ENCODE data around the gene GABARAP.
A peak's percentile ranks its signal among the peaks of the same experiment; 100 is the strongest.

GABARAP gene

GRCh38 chr17:7217113-7217987, 24.9 kb downstream of the GABARAP start:
- no peaks in the 10 kb centered on the region for H3K27me3 ChIP-seq (ENCODE audit: control insufficient read depth, insufficient read depth, low read length)
- H3K9ac ChIP-seq (ENCODE audit: low read depth, low read length) = peak overlapping the region; percentile 74
- no peaks in the 10 kb centered on the region for H3K9me3 ChIP-seq (replicated peaks; ENCODE audit: low read length)
- H3K36me3 ChIP-seq (ENCODE audit: insufficient read depth, low read length) = peaks cover 13% of the 10 kb centered on the region
- H3K4me1 ChIP-seq (ENCODE audit: control insufficient read depth, insufficient read depth, low read length) = peaks cover 60% of the 10 kb centered on the region
- peak overlapping the region; percentile 88 for H3K4me2 ChIP-seq (ENCODE audit: low read length)
- H3K4me3 ChIP-seq (ENCODE audit: low read length) = peak overlapping the region; percentile 72

GRCh38 chr17:7216242-7217112, 25.8 kb downstream of the GABARAP start:
- Histone ChIP-seq H3K4me3 (ENCODE audit: low read length) (peak overlapping the region; percentile 72), H3K9ac (ENCODE audit: low read depth, low read length) (peak overlapping the region; percentile 74), H3K36me3 (ENCODE audit: insufficient read depth, low read length) (peaks cover 5% of the 10 kb centered on the region), H3K9me3 (replicated peaks; ENCODE audit: low read length) (no peaks in the 10 kb centered on the region), H3K27me3 (ENCODE audit: control insufficient read depth, insufficient read depth, low read length) (no peaks in the 10 kb centered on the region), H3K4me1 (ENCODE audit: control insufficient read depth, insufficient read depth, low read length) (peaks cover 57% of the 10 kb centered on the region), H3K4me2 (ENCODE audit: low read length) (peak overlapping the region; percentile 88)

GRCh38 chr17:7215652-7216180, 26.5 kb downstream of the GABARAP start:
- Histone ChIP-seq H3K9ac (ENCODE audit: low read depth, low read length) (peak overlapping the region; percentile 74), H3K4me3 (ENCODE audit: low read length) (peak overlapping the region; percentile 72), H3K4me2 (ENCODE audit: low read length) (peak overlapping the region; percentile 88), H3K27me3 (ENCODE audit: control insufficient read depth, insufficient read depth, low read length) (no peaks in the 10 kb centered on the region), H3K4me1 (ENCODE audit: control insufficient read depth, insufficient read depth, low read length) (peaks cover 50% of the 10 kb centered on the region), H3K9me3 (replicated peaks; ENCODE audit: low read length) (no peaks in the 10 kb centered on the region), H3K36me3 (ENCODE audit: insufficient read depth, low read length) (no peaks in the 10 kb centered on the region)

- H3K4me2 ChIP-seq (ENCODE audit: low read length) = peak overlapping the region; percentile 88
- H3K27me3 ChIP-seq (ENCODE audit: control insufficient read depth, insufficient read depth, low read length) = no peaks in the 10 kb centered on the region
- H3K4me1 ChIP-seq (ENCODE audit: control insufficient read depth, insufficient read depth, low read length) = peaks cover 45% of the 10 kb centered on the region
- peak overlapping the region; percentile 61 for H3K4me3 ChIP-seq (ENCODE audit: low read length)
- H3K9me3 ChIP-seq (replicated peaks; ENCODE audit: low read length) = no peaks in the 10 kb centered on the region
- H3K36me3 ChIP-seq (ENCODE audit: insufficient read depth, low read length) = no peaks in the 10 kb centered on the region
- peak overlapping the region; percentile 10 for H3K9ac ChIP-seq (ENCODE audit: low read depth, low read length)
These were observed 27.1 kb downstream of the GABARAP start for GRCh38 chr17:7215136-7215638.

GRCh38 chr17:7214300-7215135, 27.7 kb downstream of the GABARAP start:
- H3K9ac ChIP-seq (ENCODE audit: low read depth, low read length) = peak overlapping the region; percentile 62
- no peaks in the 10 kb centered on the region for H3K36me3 ChIP-seq (ENCODE audit: insufficient read depth, low read length)
- H3K4me1 ChIP-seq (ENCODE audit: control insufficient read depth, insufficient read depth, low read length) = peaks cover 44% of the 10 kb centered on the region
- peak overlapping the region; percentile 88 for H3K4me2 ChIP-seq (ENCODE audit: low read length)
- peak overlapping the region; percentile 77 for H3K4me3 ChIP-seq (ENCODE audit: low read length)
- H3K9me3 ChIP-seq (replicated peaks; ENCODE audit: low read length) = no peaks in the 10 kb centered on the region
- H3K27me3 ChIP-seq (ENCODE audit: control insufficient read depth, insufficient read depth, low read length) = no peaks in the 10 kb centered on the region

- peaks cover 38% of the 10 kb centered on the region for H3K4me1 ChIP-seq (ENCODE audit: control insufficient read depth, insufficient read depth, low read length)
- no peaks in the 10 kb centered on the region for H3K27me3 ChIP-seq (ENCODE audit: control insufficient read depth, insufficient read depth, low read length)
- H3K4me3 ChIP-seq (ENCODE audit: low read length) = peak overlapping the region; percentile 77
- H3K9me3 ChIP-seq (replicated peaks; ENCODE audit: low read length) = no peaks in the 10 kb centered on the region
- H3K36me3 ChIP-seq (ENCODE audit: insufficient read depth, low read length) = no peaks in the 10 kb centered on the region
- peak overlapping the region; percentile 88 for H3K4me2 ChIP-seq (ENCODE audit: low read length)
- peak overlapping the region; percentile 62 for H3K9ac ChIP-seq (ENCODE audit: low read depth, low read length)
These were observed 28.4 kb downstream of the GABARAP start for GRCh38 chr17:7213895-7214299.

GRCh38 chr17:7211491-7212273, 30.6 kb downstream of the GABARAP start:
- Histone ChIP-seq H3K4me3 (ENCODE audit: low read length) (no peak overlapping the region), H3K9ac (ENCODE audit: low read depth, low read length) (no peak overlapping the region), H3K27me3 (ENCODE audit: control insufficient read depth, insufficient read depth, low read length) (no peaks in the 10 kb centered on the region), H3K4me2 (ENCODE audit: low read length) (no peak overlapping the region), H3K4me1 (ENCODE audit: control insufficient read depth, insufficient read depth, low read length) (peaks cover 32% of the 10 kb centered on the region), H3K9me3 (replicated peaks; ENCODE audit: low read length) (no peaks in the 10 kb centered on the region), H3K36me3 (ENCODE audit: insufficient read depth, low read length) (no peaks in the 10 kb centered on the region)

- no peak overlapping the region for H3K9ac ChIP-seq (ENCODE audit: low read depth, low read length)
- H3K4me2 ChIP-seq (ENCODE audit: low read length) = no peak overlapping the region
- no peak overlapping the region for H3K4me3 ChIP-seq (ENCODE audit: low read length)
- no peaks in the 10 kb centered on the region for H3K9me3 ChIP-seq (replicated peaks; ENCODE audit: low read length)
- H3K27me3 ChIP-seq (ENCODE audit: control insufficient read depth, insufficient read depth, low read length) = no peaks in the 10 kb centered on the region
- peaks cover 19% of the 10 kb centered on the region for H3K4me1 ChIP-seq (ENCODE audit: control insufficient read depth, insufficient read depth, low read length)
- H3K36me3 ChIP-seq (ENCODE audit: insufficient read depth, low read length) = peaks cover 2% of the 10 kb centered on the region
These were observed 33.3 kb downstream of the GABARAP start for GRCh38 chr17:7208754-7209460.

- Histone ChIP-seq H3K27me3 (ENCODE audit: control insufficient read depth, insufficient read depth, low read length) (no peaks in the 10 kb centered on the region), H3K4me2 (ENCODE audit: low read length) (no peak overlapping the region), H3K9me3 (replicated peaks; ENCODE audit: low read length) (no peaks in the 10 kb centered on the region), H3K36me3 (ENCODE audit: insufficient read depth, low read length) (peaks cover 10% of the 10 kb centered on the region), H3K9ac (ENCODE audit: low read depth, low read length) (no peak overlapping the region), H3K4me3 (ENCODE audit: low read length) (no peak overlapping the region), H3K4me1 (ENCODE audit: control insufficient read depth, insufficient read depth, low read length) (peaks cover 14% of the 10 kb centered on the region)
These were observed 34.1 kb downstream of the GABARAP start for GRCh38 chr17:7208027-7208571.
